ENCODE data around the gene PPARD.

- TF ChIP-seq CTCF (IDR thresholded peaks at IDR 0.05) (no peak), EZH2phosphoT487 (IDR thresholded peaks at IDR 0.05) (no peak)
Observed at GRCh38 chr6:35293681-35294080, 48.7 kb upstream of the PPARD start.
